GM15510 (cell line): Measurements from ENCODE around the gene HS6ST3.

Experiments used
- POLR2A ChIP-seq: IDR thresholded peaks from 3 replicates; pipeline ENCODE4 v1.6.1; 2011; ENCODE audit warnings: borderline replicate concordance; ENCODE audit not compliant: insufficient read length; ENCODE audit errors: extremely low read depth

Gene HS6ST3

DNA sequence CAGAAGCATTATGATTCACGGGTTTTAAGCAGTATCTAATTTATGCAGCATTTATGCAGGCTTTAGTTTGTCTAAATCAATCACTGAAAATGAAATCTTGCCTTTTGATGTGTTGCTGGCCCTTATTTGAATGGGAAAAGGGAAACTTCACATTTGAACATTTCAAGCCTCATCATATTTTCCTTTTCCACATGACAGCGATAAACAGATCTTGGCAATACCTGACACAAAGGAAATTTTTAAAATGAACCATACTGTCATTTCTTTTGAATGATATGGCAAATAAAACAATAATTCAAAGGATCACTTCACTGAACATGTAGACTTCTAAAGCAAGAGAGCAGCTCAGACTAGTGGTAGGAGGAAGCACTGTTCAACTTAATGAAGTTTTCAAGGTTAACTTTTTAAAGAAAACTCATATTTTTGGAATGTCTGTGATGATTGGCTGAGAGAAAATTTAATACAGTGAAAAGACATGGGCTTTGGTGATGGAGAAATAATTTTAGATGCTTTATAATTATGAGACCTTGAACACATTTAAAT lies 706.3 kb downstream of the HS6ST3 start:
- TF ChIP-seq POLR2A = no peak

DNA sequence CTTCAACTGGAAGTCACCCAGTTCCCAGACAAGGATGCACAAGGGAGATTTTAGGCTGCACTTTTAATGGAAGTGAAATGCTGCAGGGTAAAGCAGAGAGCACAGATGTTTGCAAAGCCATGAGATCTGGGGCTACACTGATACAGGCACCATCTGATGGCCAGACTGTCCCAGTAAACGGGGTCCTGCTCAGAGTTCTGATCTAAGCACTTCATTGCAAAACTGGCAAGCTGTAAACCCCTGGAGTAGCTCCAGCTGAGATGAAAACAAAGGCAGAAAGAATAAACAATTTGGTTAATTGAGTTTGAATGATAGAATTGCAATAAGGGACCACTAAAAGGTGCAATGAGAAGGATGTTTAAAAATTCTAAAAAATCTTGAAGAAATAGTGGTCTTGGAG lies 707.2 kb downstream of the HS6ST3 start:
- no peak for TF ChIP-seq POLR2A

DNA sequence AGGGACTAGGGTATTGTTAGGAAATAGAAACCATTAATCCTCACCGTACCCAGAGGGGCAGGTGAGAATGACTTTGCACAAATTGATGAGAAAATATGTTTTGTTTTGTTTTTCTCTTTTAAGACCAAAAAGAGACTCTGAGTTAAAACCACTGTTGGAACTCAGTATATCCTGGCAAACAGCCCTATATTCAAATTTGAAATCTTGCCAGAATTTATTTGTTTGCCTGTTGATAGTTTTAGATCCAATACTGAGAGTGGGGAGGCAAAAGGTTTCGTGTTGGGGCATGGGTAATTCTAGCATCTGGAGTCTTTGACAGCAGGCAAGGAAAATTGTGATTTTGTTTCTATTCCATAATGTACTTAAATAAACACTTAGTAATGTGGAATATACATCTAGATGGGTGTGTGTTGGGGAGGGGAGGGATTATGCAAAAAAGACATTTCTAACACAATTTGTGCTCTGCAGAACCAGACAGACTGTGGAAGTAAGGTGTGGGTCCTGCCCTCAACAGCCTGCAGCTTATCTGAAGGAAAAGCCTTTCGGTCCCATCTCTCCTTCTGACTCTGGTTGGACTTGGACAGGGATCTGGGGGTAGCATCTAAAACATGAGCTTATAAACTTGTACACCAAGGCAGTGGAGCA lies 713.7 kb downstream of the HS6ST3 start:
- TF ChIP-seq POLR2A = no peak

DNA sequence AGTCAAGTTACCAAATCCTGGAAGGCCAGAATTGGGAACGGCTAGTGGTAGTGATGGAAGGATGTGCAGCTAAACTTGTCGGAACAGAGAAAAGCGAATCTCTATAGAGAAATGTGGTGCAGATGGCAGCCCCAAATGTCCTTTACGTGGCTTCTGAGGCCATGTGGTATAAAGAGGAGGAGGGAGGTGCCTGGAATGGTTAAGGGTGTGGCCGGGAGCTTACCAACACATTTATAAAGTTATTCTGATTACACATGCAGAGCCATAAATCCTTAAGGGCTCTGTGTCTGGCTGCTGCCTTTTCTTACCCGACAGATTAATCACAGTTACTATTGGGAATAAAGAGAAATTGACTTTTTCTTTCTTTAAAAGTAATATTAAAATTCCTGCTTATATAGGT lies 714.3 kb downstream of the HS6ST3 start:
- TF ChIP-seq POLR2A = no peak

DNA sequence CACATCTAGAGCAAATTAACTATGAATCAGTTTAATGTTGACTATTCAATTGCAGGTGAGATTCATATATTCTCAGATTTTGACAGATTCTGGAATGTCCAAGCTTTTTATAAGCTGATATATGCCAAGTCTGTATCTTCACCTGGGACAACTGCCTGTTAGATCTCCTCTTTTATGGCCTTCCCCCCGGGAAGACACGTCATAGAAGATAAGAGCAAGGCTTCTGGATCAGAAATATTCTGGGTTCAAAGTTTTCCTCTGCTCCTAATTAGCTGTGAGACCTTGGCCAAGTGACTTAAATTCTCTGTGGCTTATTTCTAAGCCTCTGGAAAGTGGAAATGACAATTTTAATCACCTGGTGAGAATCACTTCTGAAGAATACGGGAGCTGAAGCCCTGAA lies 716.8 kb downstream of the HS6ST3 start:
- no peak for TF ChIP-seq POLR2A

DNA sequence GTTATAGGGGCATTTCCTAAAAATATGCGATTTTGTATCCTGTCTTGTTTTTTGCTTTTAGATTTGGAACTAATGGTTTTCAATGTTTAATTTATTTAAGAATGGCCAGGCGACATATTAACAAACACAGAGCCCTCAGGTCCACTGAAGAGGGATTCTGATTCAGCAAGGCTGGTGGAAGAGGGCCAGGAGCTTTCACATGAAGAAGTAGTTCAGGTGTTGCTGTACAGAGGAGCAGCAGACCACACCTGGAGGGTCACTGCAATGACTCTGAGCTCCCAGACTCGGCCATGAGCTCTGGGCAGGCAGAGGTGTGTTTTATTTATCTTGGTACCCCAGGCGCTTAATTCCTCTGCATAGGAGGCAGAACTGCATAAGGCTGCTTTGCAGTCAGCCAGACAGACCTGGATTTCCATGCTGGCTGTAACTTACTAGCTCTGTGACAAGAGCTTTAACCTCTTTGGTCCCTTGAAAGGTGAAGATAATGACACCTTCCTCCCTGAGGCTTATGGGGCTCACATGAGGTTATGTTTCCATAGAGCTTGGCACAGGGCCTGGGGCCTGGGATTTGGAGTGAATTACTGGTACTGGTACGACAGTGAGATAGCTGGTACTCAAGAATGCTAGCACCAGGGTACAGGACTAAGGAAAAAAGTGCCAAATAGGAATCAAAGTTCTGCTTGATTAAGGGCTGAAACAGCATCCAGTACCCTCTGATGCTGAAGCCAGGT lies 719.6 kb downstream of the HS6ST3 start:
- no peak for TF ChIP-seq POLR2A

DNA sequence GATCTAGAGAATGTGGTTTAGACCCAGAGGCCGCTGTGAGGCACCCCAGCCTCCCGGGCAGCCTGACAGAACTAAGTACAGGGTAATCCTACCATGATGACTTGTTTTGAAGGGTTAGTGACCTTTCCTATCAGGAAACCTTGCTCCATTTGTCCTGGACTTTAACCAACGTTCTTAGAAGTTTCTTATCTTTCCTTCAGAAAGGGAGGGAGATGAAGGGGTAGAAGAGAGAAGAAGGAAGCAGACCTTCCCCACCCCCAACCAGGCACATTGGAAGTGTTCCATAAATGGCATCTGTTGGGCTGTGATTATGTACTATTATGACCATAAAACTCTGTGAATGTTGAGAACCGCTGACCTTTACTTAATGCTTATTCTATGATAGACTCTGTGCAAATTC lies 720.2 kb downstream of the HS6ST3 start:
- TF ChIP-seq POLR2A = no peak

DNA sequence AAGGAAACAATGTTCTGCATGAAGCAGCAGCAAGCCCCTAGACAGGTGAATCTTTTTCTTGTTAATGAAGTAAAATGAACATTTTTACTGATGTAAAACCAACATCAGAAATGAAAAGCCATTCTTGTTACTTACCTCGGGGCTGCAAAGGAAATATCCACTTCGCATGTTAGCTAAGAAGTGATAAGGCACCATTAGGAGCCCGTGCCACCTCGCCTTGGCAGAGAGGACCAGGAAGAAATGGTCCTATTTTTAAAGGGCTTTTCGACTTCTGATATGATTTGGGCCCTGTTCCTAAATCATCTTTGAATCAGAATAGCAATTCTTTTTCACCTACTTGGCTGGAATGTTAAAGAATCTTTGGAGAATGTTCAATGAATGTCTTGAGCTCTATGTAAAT lies 721.1 kb downstream of the HS6ST3 start:
- TF ChIP-seq POLR2A = no peak

DNA sequence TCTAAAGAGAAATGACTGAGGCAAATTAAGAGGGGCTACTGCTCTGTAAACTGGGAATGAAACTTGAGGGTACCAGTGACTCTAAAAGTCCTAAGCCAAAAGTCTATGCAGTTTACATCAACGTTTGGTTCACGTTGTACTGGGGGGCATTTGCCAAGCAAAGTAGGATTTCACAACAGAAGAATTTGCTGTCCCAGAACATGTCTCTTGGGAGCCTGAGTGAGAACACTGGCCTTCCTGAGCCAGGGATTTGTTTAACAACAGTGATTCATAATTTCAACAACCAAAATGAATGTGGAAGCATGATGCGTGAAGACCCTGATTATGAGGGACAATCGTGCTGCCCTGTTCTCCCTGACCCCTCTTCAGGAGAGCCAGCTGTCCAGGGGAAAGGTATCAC lies 726.4 kb downstream of the HS6ST3 start:
- TF ChIP-seq POLR2A = no peak

DNA sequence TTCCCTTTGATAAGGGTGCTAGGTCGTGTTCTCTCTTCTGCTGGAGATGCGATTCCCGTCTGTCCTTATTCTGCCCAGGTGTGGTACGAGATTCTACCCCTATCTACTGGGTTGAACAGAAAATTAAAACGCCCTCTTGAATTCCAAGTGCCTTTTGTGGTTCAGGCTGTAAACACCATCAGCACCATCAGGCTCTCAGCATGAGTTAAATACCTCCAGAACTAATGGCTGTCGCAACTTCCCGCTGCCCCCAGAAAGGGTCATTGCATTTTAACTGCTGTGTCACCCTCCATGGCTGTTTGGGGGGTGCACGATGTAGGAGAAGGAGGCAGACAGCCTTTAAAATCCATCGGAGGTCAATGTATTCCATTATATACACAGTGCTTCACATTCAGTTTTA lies 727.0 kb downstream of the HS6ST3 start:
- TF ChIP-seq POLR2A = no peak

DNA sequence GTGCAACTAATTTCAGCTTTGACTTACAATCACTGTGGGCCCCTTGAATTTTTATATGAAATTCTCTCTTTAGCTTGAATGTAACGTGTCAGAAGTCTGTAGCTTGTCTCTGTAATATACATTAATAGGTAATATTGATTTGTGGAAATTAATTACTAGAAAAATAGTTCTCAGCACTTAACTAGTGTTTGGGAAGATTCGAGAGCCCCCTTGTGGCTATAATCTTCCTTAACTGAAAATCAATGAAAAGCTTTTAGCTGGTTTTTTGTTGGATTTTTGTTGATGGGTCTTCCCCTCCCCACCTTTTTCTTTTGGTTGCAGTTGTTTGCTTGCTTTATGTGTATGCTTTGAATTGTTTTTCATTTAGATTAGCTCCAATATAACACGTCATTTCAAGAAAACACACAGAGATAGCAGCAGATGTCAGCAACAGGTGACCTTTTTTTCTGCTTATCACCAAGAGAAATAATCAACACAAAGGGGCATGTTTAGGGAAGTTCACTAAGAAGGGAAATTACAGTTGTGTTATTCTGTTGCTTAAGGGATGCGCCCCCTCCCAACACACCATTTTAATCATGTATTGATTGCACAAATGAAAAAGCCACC lies 727.5 kb downstream of the HS6ST3 start:
- no peak for TF ChIP-seq POLR2A

DNA sequence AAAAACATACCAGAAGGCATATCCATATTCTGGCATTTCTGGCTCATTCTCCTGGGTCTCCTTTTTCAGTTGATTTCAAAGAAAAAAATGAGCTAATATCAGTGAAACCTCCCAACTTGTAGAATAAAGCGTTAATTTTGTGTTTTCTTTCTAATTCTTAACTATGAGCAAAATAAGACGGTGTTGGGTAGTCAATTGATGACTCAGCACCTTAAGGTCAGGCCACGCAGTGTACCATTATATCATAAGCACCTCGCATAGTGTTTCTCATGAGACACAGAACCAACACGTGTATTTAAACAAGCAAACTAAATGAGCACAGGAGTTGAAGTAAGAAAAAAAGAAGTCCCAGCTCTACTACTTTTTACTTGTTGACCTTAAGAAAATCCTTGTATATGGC lies 729.5 kb downstream of the HS6ST3 start:
- TF ChIP-seq POLR2A = no peak

DNA sequence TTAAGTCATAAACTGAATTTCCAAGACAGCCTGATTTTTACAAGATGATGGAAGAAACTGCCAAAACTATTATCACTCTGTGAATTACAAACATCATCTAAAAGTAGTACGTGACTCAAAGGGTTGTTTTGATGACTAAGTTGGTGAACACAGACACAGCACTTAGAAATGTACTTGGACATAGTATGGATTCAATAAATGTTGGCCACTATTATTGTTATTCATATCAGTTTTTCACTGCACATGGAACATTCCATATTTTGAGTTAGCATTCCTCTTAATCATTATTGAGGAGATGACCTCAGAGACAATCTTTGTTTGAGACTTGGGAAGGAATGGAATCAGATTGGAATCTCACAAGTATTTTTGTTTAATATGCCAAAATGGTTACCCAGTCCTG lies 731.5 kb downstream of the HS6ST3 start:
- TF ChIP-seq POLR2A = no peak

DNA sequence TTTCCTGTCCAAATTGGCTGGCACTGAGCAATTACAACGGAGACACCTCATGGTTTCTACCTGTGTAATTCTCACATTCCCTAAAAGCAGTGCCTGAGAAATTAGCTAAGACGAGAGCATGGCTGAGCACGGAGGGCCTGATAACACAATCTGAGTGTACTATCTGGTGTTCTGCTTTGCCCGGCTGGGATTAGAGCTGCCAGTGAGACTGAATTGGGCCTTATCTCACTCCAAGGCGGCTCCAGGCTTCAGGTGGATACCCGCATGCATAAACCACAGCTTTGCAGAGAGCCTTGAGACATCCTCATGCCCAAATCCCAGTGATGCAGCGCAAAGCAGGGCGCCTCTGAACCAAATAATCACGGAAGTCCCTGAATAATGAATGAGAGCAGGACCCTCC lies 732.1 kb downstream of the HS6ST3 start:
- no peak for TF ChIP-seq POLR2A

DNA sequence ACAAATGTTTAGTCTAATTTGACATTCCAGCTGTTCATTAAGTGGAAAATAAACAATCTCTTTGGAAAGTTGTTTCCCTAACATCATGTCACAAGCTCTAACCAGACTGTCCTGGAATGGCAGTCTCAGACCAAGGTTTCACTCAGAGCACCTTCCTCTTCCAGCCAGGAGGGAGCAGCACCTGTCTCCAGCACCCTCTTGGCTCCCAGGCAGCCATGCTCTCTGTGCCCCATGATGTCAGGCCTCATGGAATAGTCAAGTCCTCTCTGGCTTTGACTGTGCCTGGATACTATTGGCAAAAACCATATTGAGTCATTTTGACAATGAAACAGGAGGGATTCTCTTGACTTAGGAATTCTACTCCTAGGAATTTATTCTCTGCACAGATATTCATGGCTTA lies 733.0 kb downstream of the HS6ST3 start:
- TF ChIP-seq POLR2A = no peak

DNA sequence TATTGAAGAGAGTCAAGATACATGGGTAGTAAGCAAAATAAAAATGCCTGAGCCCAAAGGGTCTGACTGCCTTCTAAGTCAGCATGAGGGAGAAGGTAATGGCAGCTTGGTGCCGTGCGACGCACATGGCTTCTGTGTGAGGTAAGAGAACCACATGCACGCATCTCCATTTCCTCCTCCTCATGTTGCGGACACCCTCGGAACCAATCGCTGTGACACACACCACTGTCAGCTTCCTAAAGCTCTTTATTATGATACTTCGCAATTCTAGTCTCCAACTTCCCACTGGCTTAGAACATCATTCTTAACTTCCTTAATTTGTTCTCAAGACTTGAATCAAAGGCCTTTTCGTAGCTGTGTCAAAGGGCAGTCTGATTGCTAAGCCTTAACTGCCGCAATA lies 734.2 kb downstream of the HS6ST3 start:
- TF ChIP-seq POLR2A = no peak
